GM12864 (cell line): ENCODE measurements around the gene TBC1D23.
A peak's percentile ranks its signal among the peaks of the same experiment; 100 is the strongest.
"Not testable (repeated sequence)": the region's sequence is repeated elsewhere in the genome, so short reads cannot be mapped to it uniquely, and the experiment has no call there.

Source experiments
- DNase-seq: peaks from one replicate; pipeline ENCODE4 v3.0.0-alpha.2; 2011; ENCODE audit warnings: low read depth
- H3K4me3 ChIP-seq: 2 replicates; pipeline ENCODE4 v1.5.1; 2011; ENCODE audit warnings: mild to moderate bottlenecking, low read depth, low read length, control low read depth
- TF ChIP-seq, protein P1 (sequence below): IDR thresholded peaks from 2 replicates; pipeline ENCODE4 v1.5.1; 2011; ENCODE audit warnings: low read depth, mild to moderate bottlenecking, moderate library complexity, low read length, control low read depth, inconsistent platforms; ENCODE audit errors: missing control alignments

Gene TBC1D23

DNA sequence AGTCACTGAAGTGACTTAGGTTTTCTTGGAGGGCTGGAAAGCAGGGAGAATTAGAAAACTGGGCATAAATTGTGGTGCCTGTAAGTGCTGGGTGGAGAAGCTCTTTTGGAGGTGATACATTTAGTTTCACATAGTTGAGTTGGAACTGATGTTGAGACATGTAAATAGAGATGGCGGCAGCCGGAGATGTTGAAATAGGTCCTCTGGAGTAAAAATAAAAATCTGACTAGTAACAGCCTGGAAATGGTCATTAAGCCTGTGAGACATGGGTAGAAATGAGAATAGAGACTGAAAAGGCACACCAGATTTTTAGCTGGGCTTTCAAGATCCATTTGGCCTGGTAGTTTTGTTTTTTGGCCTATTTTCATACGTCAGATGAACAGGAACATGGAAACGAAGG, 70.9 kb downstream of the TBC1D23 start:
- no peak for DNase-seq
- no peak overlapping the region for H3K4me3 ChIP-seq
- TF ChIP-seq, protein P1, sequence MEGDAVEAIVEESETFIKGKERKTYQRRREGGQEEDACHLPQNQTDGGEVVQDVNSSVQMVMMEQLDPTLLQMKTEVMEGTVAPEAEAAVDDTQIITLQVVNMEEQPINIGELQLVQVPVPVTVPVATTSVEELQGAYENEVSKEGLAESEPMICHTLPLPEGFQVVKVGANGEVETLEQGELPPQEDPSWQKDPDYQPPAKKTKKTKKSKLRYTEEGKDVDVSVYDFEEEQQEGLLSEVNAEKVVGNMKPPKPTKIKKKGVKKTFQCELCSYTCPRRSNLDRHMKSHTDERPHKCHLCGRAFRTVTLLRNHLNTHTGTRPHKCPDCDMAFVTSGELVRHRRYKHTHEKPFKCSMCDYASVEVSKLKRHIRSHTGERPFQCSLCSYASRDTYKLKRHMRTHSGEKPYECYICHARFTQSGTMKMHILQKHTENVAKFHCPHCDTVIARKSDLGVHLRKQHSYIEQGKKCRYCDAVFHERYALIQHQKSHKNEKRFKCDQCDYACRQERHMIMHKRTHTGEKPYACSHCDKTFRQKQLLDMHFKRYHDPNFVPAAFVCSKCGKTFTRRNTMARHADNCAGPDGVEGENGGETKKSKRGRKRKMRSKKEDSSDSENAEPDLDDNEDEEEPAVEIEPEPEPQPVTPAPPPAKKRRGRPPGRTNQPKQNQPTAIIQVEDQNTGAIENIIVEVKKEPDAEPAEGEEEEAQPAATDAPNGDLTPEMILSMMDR, result no peak

- TF ChIP-seq, protein P1, result no peak
- no peak overlapping the region for H3K4me3 ChIP-seq
- no peak for DNase-seq
These were observed 72.3 kb downstream of the TBC1D23 start for GRCh38 chr3:100333051-100333450.

DNA sequence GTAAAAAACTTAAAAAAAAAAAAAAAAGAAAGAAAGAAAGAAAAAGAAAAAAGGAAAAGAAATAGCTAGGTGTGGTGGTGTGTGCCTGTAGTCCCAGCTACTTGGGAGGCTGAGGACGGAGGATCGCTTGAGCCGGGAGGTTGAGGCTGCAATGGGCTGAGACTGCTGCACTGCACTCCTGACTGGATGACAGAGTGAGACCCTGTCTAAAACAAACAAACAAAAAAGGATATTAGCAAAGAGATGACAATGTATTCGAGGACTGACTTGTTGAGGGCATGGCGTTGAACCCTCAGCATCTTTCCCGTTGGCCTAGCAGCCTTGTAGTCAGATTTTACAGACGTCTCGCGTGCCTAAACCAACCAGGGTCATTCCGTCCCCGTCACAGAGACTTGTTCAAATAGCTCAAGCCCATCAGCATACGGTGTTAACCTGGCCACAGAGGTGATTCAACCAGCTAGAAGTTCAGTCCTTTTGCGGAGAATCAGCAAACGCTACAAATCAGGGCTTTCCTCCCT, 73.2 kb downstream of the TBC1D23 start:
- peak overlapping the region; percentile 60 for H3K4me3 ChIP-seq
- TF ChIP-seq, protein P1, result no peak
- DNase-seq, result no peak

DNA sequence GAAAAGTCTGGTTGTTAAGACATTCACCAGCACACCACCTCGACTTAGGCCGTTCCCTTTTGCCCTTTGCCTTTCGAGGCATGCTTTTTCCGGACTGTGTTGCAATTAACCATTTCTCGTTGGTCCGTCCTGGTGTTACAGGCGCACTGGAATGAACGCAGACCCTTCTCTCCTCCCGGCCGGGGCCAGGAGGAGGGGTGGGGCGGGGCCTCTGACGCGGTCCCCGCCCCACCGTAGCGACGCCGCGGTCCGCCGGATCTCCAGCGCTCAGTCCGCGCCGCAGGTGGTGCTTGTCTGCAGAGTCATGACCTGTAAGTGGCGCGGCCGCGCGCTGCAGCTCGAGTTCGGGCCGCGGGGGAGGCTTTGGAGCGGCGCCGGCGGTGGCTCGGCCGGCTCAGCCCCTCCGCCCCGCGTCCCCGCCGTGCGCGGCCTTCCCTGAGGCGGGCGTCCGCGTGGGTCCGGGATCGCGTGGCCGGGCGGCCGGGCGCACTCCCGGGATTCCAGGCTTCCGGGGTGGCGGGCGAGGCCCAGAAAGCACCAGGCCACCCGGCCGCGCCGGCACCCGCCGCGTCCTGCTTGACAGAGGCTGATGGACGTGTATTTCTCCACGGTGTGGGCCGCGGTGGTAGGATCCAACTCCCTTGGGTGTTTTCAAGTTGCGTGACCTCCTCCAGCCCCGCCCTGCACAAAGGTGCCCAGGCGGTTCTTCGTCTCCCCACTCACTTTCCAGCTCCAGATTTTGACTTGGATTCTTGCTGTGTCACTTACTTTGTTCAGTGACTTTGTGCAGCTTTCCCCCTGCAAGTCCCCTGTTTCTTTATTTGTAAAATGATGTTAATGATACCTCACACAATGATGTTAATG, 73.9 kb downstream of the TBC1D23 start, which contains the start of gene NIT2:
Gene NIT2, plus strand, starts transcription at position 270 of the 864 bp plus-strand sequence. Its CDS starts 35 bp downstream, at position 305.
- DNase-seq, result peak; percentile 60
- TF ChIP-seq, protein P1, result no peak
- peak within 1 kb of the TSS; percentile 60 for H3K4me3 ChIP-seq

GRCh38 chr3:100335434-100335833, 74.6 kb downstream of the TBC1D23 start:
- TF ChIP-seq, protein P1, result no peak
- peak overlapping the region; percentile 60 for H3K4me3 ChIP-seq
- peak; percentile 55 for DNase-seq

DNA sequence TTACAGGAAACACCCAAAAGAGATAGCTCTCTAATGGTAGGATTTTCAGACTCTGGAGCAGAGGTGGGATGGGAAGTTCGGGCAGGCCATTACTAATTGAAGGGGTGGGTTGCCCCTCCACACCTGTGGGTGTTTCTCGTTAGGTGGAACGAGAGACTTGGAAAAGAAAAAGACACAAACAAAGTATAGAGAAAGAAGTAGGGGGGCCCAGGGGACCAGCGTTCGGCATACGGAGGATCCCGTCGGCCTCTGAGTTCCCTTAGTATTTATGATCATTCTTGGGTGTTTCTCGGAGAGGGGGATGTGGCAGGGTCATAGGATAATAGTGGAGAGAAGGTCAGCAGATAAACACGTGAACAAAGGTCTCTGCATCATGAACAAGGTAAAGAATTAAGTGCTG, 75.4 kb downstream of the TBC1D23 start:
- H3K4me3 ChIP-seq, result peak overlapping the region; percentile 60; the same call in 1 of the 2 replicates
- not testable (repeated sequence) for DNase-seq

DNA sequence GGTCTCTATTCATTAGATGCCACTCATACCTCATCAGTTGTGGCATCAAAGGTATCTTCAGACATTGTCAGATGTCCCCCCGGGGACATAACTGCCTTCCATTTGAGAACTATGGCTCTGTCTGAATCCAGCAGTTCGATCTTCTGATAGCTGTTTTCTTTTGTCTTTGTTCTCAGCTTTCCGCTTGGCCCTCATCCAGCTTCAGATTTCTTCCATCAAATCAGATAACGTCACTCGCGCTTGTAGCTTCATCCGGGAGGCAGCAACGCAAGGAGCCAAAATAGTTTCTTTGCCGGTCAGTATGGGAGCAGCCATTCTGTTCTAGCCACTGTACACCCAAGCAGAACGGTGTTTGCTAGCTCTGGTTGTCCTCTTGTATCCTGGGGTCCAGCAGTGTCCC, 78.1 kb downstream of the TBC1D23 start:
- DNase-seq, result no peak
- TF ChIP-seq, protein P1, result no peak
- no peak overlapping the region for H3K4me3 ChIP-seq
